HepG2 (cell line): ENCODE measurements around the gene MBTPS1. TPM values are rescaled to one million over a fixed set of nuclear protein-coding genes. Genes with fewer than 3 reads are reported as not detected.

Source experiments
- ATAC-seq: fragments of 200-7000 bp; cut with Tn5 transposase; 3 replicates; pipeline ENCODE4 v1.9.1; 2020; ENCODE audit warnings: mild to moderate bottlenecking, moderate library complexity
- BruUV-seq: library from RNA; stranded (reverse); fragments of 400-500 nt; replicated peaks from 2 replicates; lab custom pipeline; 2021; lab: Mats Ljungman, UMichigan
- CTCF ChIA-PET: fragments of 300-600 bp; formaldehyde crosslinking; extraction: SDS; loops from one replicate; lab custom pipeline; 2021; ENCODE audit warnings: low total read pairs, inconsistent platforms, low intra/inter-chr PET ratio; lab: Yijun Ruan, JAX
- POLR2A ChIA-PET: fragments of 350-600 bp; sonication (Branson Sonifier 250); formaldehyde crosslinking; loops from one replicate; lab custom pipeline; 2020; ENCODE audit warnings: antibody characterized with exemption, inconsistent platforms; lab: Yijun Ruan, JAX
- DNase-seq: peaks from one replicate; pipeline ENCODE4 v3.0.0-alpha.2; 2015; ENCODE audit warnings: low spot score
- FAIRE-seq: peaks from 3 replicates; lab custom pipeline; 2011; peaks lifted over from hg19 to GRCh38; lab: Jason Lieb, UNC
- H2AFZ ChIP-seq: one replicate; pipeline ENCODE4 v1.6.1; 2011; ENCODE audit warnings: low read length, inconsistent platforms
- H3K27ac ChIP-seq: fragments of 300-600 bp; 3 replicates; pipeline ENCODE4 v1.8.0; 2011; ENCODE audit warnings: mixed run types, mild to moderate bottlenecking, mixed read lengths, low read length, inconsistent platforms; ENCODE audit not compliant: insufficient read depth; ENCODE audit errors: extremely low read length
- H3K27me3 ChIP-seq, 2 experiments: fragments of 200-600 bp in 1 of 2; 2 replicates in 1 of 2; 3 replicates in 1 of 2; pipeline versions ENCODE4 v1.6.0 to v1.8.0; 2011; ENCODE audit warnings: low read length in 2 of 2, mild to moderate bottlenecking in 2 of 2, moderate library complexity in 2 of 2, inconsistent platforms in 1 of 2; ENCODE audit not compliant: insufficient read depth in 2 of 2, control insufficient read depth in 1 of 2
- H3K36me3 ChIP-seq, 2 experiments: fragments of 200-600 bp in 1 of 2; replicated peaks in 1 of 2; 2 replicates in 1 of 2; 3 replicates in 1 of 2; pipeline versions ENCODE4 v1.5.1 to v1.8.0; 2011; ENCODE audit warnings: low read length in 2 of 2, inconsistent platforms in 1 of 2; ENCODE audit not compliant: insufficient read depth in 2 of 2, control insufficient read depth in 1 of 2
- H3K4me1 ChIP-seq: 2 replicates; pipeline ENCODE4 v1.5.1; 2012; ENCODE audit warnings: low read length, inconsistent platforms; ENCODE audit not compliant: insufficient read depth
- H3K4me2 ChIP-seq: 2 replicates; pipeline ENCODE4 v1.6.0; 2011; ENCODE audit warnings: low read depth, low read length, inconsistent platforms
- H3K4me3 ChIP-seq, 3 experiments: fragments of 200-600 bp in 1 of 3; sonication (generic), shearing (Covaris generic) in 1 of 3; replicated peaks in 1 of 3; 2 replicates each; pipeline ENCODE4 v1.5.1; 2011 to 2016; ENCODE audit warnings: low read length in 3 of 3, inconsistent platforms in 2 of 3, low read depth in 2 of 3, mild to moderate bottlenecking in 2 of 3, control low read depth in 1 of 3, mixed read lengths in 1 of 3; ENCODE audit not compliant: insufficient read depth in 1 of 3
- H3K79me2 ChIP-seq: one replicate; pipeline ENCODE4 v1.6.1; 2011; ENCODE audit warnings: low read length, inconsistent platforms; ENCODE audit not compliant: insufficient read depth
- H3K9ac ChIP-seq: 2 replicates; pipeline ENCODE4 v1.6.0; 2011; ENCODE audit warnings: mild to moderate bottlenecking, low read depth, low read length, inconsistent platforms; ENCODE audit not compliant: insufficient read depth
- H3K9me3 ChIP-seq: 2 replicates; pipeline ENCODE4 v1.5.1; 2012; ENCODE audit warnings: mild to moderate bottlenecking, low read length
- H4K20me1 ChIP-seq: 2 replicates; pipeline ENCODE4 v1.6.0; 2011; ENCODE audit warnings: inconsistent platforms, mild to moderate bottlenecking, low read length, moderate library complexity; ENCODE audit not compliant: insufficient read depth
- HNRNPK ChIP-seq: fragments of 200-400 bp; formaldehyde crosslinking; IDR thresholded peaks from 2 replicates; pipeline ENCODE4 v1.6.1; 2018; ENCODE audit warnings: low read length, low read depth, moderate library complexity, mild to moderate bottlenecking; ENCODE audit not compliant: poor library complexity, severe bottlenecking
- HNRNPLL ChIP-seq: fragments of 200-400 bp; formaldehyde crosslinking; IDR thresholded peaks from 2 replicates; pipeline ENCODE4 v1.6.1; 2017; ENCODE audit warnings: mild to moderate bottlenecking, low read depth, low read length; ENCODE audit not compliant: poor library complexity, severe bottlenecking
- NFIC ChIP-seq: IDR thresholded peaks from 2 replicates; pipeline ENCODE4 v1.6.1; 2012; ENCODE audit warnings: mild to moderate bottlenecking, low read length, inconsistent platforms
- PITX1 ChIP-seq: sonication (generic); formaldehyde crosslinking; IDR thresholded peaks from 2 replicates; pipeline ENCODE4 v1.5.1; 2020; ENCODE audit warnings: mild to moderate bottlenecking, missing genetic modification reagents
- SP2 ChIP-seq: sonication (generic); formaldehyde crosslinking; IDR thresholded peaks from 2 replicates; pipeline ENCODE4 v1.5.1; 2020; ENCODE audit warnings: mild to moderate bottlenecking, missing genetic modification reagents
- UBTF ChIP-seq: sonication (generic); formaldehyde crosslinking; IDR thresholded peaks from 2 replicates; pipeline ENCODE4 v1.4.0; 2020; ENCODE audit warnings: mild to moderate bottlenecking, missing genetic modification reagents
- ZBTB7B ChIP-seq: sonication (generic); formaldehyde crosslinking; IDR thresholded peaks from 2 replicates; pipeline ENCODE4 v1.4.0; 2020; ENCODE audit warnings: missing genetic modification reagents
- ZNF362 ChIP-seq: sonication (generic); formaldehyde crosslinking; IDR thresholded peaks from 2 replicates; pipeline ENCODE4 v1.4.0; 2020; ENCODE audit warnings: missing genetic modification reagents, mild to moderate bottlenecking, borderline replicate concordance
- WGBS: methylation state at CpG from one replicate; pipeline ENCODE4 v1.1.6; 2017; ENCODE audit warnings: low lambda C conversion rate; 5-methylcytosine and 5-hydroxymethylcytosine counted together
- in situ Hi-C: cut with HindIII; loops from 2 replicates; pipeline ENCODE4 v1.10.0; 2017; ENCODE audit warnings: low pct_unique_long_range_greater_than_20kb; ENCODE audit not compliant: extremely low pct_ligation_motif_present
- intact Hi-C: fragments of 100-400 bp; cut with micrococcal nuclease; formaldehyde crosslinking; loops from one replicate; pipeline ENCODE4 v1.10.0; 2022; ENCODE audit not compliant: unreplicated experiment
- polyA plus RNA-seq, 8 experiments: library from polyadenylated mRNA; depleted of rRNA in 3 of 8; stranded (reverse) in 7 of 8; unstranded in 1 of 8; fragments of >200 nt; fragmentation: Illumina TruSeq in 4 of 8; extraction: Trizol in 4 of 8; gene quantifications; 2 replicates each; pipeline versions ENCODE4 v1.2.1 to v1.2.3, GENCODE V29; 2011 to 2016; ENCODE audit warnings: low read depth in 4 of 8, missing spikeins in 1 of 8, mixed read lengths in 1 of 8; ENCODE audit not compliant: insufficient read depth in 1 of 8
- total RNA-seq, 5 experiments: library from RNA; depleted of rRNA; stranded (reverse); fragments of >200 nt; fragmentation: Illumina TruSeq; extraction: Trizol; gene quantifications; 2 replicates each; pipeline ENCODE4 v1.2.3, GENCODE V29; 2016; ENCODE audit warnings: low read depth in 1 of 5
- TF ChIP-seq, protein P1 (sequence below): sonication (generic); formaldehyde crosslinking; conservative IDR thresholded peaks from 2 replicates; pipeline ENCODE4 v1.8.0; 2022; ENCODE audit warnings: mild to moderate bottlenecking, moderate library complexity, missing genetic modification reagents
- TF ChIP-seq, protein P2 (sequence below): sonication (generic); formaldehyde crosslinking; IDR thresholded peaks from 2 replicates; pipeline ENCODE4 v1.9.0; 2021; ENCODE audit warnings: missing genetic modification reagents, borderline replicate concordance
- TF ChIP-seq, protein P3 (sequence below): sonication (generic); formaldehyde crosslinking; IDR thresholded peaks from 2 replicates; pipeline ENCODE4 v1.4.0; 2020; ENCODE audit warnings: missing genetic modification reagents

The MBTPS1 gene
- total and polyA plus RNA-seq, 2 of the 13 experiments (the other 11 are each of a cell fraction or from before 2014, with no cell fraction given) = 56.7 to 91.3 TPM

- TF ChIP-seq, protein P1, sequence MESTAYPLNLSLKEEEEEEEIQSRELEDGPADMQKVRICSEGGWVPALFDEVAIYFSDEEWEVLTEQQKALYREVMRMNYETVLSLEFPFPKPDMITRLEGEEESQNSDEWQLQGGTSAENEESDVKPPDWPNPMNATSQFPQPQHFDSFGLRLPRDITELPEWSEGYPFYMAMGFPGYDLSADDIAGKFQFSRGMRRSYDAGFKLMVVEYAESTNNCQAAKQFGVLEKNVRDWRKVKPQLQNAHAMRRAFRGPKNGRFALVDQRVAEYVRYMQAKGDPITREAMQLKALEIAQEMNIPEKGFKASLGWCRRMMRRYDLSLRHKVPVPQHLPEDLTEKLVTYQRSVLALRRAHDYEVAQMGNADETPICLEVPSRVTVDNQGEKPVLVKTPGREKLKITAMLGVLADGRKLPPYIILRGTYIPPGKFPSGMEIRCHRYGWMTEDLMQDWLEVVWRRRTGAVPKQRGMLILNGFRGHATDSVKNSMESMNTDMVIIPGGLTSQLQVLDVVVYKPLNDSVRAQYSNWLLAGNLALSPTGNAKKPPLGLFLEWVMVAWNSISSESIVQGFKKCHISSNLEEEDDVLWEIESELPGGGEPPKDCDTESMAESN (CRISPR knock-in tag) = 0 out of 2 replicates have a peak, but pooled peaks have one; percentile 7
- TF ChIP-seq UBTF (CRISPR knock-in tag) (peak; percentile 61; the same call in 1 of the 2 replicates), ZBTB7B (CRISPR knock-in tag) (peak; percentile 68; the same call in 1 of the 2 replicates), HNRNPLL (no peak), NFIC (no peak)
These were observed 27.6 kb upstream of the MBTPS1 start (continued) for GRCh38 chr16:84144209-84144858.

GRCh38 chr16:84143784-84144199, 27.1 kb upstream of the MBTPS1 start:
- Histone ChIP-seq H3K9me3 (no peaks in the 10 kb centered on the region), H3K27ac (no peak overlapping the region), H3K9ac (peak overlapping the region; percentile 77), H3K4me3 (peak overlapping the region; percentile 90 to 100 (median 92)), H3K4me1 (peaks cover 52% of the 10 kb centered on the region), H3K27me3 (peaks cover 2 to 10% of the 10 kb centered on the region in 2 experiments), H3K36me3 (no peaks in the 10 kb centered on the region), H2AFZ (no peak overlapping the region), H4K20me1 (peaks cover 3% of the 10 kb centered on the region; the same call in 1 of the 2 replicates), H3K79me2 (peaks cover 40% of the 10 kb centered on the region), H3K4me2 (peak overlapping the region; percentile 97)
- FAIRE-seq = no peak
- POLR2A ChIA-PET = interaction anchor here (1.0 kb wide), 1 partner anchor 27 kb away, joined by 7 read pairs; the partner anchor contains the start of gene MBTPS1
- 38% methylated on average over 13 of the region's 13 CpGs for WGBS
- no TSS peak for BruUV-seq
- in situ Hi-C loops (no loop called here), intact Hi-C loops (loop anchor here (1.0 to 2.0 kb wide), 2 partner anchors 31 to 44 kb away; partner anchors contain the start of gene TAF1C)
- CTCF ChIA-PET = interaction anchor here (1.8 kb wide), 1 partner anchor 31 kb away, joined by 6 read pairs; no protein-coding TSS in a partner anchor
- DNase-seq = no peak
- ATAC-seq = no peak
- peak; percentile 74; the same call in 1 of the 2 replicates for TF ChIP-seq ZNF362
- TF ChIP-seq, protein P2, sequence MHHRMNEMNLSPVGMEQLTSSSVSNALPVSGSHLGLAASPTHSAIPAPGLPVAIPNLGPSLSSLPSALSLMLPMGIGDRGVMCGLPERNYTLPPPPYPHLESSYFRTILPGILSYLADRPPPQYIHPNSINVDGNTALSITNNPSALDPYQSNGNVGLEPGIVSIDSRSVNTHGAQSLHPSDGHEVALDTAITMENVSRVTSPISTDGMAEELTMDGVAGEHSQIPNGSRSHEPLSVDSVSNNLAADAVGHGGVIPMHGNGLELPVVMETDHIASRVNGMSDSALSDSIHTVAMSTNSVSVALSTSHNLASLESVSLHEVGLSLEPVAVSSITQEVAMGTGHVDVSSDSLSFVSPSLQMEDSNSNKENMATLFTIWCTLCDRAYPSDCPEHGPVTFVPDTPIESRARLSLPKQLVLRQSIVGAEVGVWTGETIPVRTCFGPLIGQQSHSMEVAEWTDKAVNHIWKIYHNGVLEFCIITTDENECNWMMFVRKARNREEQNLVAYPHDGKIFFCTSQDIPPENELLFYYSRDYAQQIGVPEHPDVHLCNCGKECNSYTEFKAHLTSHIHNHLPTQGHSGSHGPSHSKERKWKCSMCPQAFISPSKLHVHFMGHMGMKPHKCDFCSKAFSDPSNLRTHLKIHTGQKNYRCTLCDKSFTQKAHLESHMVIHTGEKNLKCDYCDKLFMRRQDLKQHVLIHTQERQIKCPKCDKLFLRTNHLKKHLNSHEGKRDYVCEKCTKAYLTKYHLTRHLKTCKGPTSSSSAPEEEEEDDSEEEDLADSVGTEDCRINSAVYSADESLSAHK (CRISPR knock-in tag) = no peak
- TF ChIP-seq SP2 (CRISPR knock-in tag) = no peak
- TF ChIP-seq, protein P3, sequence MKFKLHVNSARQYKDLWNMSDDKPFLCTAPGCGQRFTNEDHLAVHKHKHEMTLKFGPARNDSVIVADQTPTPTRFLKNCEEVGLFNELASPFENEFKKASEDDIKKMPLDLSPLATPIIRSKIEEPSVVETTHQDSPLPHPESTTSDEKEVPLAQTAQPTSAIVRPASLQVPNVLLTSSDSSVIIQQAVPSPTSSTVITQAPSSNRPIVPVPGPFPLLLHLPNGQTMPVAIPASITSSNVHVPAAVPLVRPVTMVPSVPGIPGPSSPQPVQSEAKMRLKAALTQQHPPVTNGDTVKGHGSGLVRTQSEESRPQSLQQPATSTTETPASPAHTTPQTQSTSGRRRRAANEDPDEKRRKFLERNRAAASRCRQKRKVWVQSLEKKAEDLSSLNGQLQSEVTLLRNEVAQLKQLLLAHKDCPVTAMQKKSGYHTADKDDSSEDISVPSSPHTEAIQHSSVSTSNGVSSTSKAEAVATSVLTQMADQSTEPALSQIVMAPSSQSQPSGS = no peak
- peak; percentile 64 for TF ChIP-seq HNRNPK
- TF ChIP-seq PITX1 (CRISPR knock-in tag) = 0 out of 2 replicates have a peak, but pooled peaks have one; percentile 5
